ENCODE data around the gene CDK15.

CDK15 gene

DNA sequence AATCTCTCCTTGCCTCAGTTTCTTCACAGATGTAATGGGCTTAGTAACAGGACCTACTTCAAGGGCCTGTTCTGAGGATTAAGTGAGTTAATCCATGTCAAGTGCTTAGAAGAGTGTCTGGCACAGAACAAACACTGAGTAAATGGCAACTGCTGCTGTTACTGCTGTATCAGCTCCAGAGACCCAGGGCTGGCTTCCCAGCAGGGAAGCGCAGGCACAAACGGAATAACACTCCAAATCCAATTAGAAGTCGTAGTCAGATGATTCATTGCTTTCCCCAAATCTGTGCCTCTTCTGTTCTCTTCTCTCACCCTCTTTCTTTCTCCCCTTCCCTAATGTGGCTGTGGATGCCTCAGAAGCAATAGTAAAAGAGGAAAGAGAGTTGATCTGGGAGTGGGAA lies 126.2 kb downstream of the CDK15 start:
- TF ChIP-seq GATA3 (IDR thresholded peaks at IDR 0.05; ENCODE audit: low read depth, low read length): no peak
- TF ChIP-seq GATA2 (IDR thresholded peaks at IDR 0.05; ENCODE audit: low read depth, low read length): no peak

DNA sequence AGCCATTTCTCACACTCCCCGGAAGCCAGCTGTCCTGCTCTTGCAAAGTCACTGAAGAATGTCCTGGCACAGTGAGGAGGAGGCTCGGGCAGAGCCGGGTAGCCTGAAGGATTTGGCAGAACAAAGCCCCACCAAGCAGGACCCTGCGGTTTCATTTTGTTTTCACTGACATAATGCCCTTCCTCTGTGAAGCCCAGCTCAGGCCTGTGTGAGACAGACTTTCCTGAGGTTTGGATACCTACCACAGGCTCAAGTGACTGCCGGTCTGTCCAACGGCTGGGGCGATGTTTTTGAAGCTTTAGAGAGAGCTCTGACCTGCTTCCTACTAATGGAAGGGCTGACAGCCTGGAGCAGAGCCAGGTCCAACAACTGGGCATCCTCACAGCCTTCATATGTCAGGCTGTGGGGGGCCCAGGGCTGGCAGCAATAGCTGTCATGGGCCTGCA lies 127.5 kb downstream of the CDK15 start:
- TF ChIP-seq GATA2 (IDR thresholded peaks at IDR 0.05; ENCODE audit: low read depth, low read length): no peak
- TF ChIP-seq GATA3 (IDR thresholded peaks at IDR 0.05; ENCODE audit: low read depth, low read length): no peak

DNA sequence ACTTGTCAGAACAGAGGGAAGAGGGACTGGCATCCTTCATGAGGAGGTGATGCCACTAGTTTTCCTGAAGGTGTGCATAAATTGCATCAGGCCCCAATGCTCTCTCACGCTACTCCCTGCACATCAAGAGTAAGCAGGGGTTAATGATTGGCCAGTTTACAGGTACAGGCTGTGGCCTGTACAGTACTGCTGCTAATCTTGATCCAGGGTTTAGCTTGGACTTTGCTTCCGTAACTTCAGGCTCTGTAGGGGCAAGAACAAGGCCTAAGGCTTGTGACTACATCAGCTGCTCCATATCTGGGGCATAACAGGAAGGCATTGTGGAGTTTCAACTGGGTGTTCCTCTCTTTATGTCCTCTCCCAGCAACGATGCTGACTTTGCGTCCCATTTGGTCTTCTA lies 130.5 kb downstream of the CDK15 start:
- TF ChIP-seq GATA2 (IDR thresholded peaks at IDR 0.05; ENCODE audit: low read depth, low read length): no peak
- TF ChIP-seq GATA3 (IDR thresholded peaks at IDR 0.05; ENCODE audit: low read depth, low read length): no peak

DNA sequence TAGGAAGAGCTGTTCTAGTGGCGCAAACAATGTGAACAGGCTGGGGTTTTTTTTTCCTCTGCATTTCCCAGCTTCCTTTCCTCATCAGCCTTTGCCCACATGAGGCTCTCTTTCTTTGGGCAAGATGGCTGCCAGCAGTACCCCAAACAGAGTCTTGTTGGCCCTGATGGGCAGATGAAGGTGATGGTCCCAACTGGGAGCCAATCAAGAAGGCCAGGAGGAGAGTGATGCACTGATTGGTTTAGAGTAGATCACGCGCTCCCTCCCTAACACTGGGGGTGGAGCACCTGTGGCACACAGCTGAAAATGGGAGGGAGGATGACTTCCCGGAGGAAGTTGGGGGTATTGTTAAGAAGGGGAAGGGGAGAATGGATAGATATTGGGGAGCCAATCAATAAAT lies 131.0 kb downstream of the CDK15 start:
- no peak for TF ChIP-seq GATA3 (IDR thresholded peaks at IDR 0.05; ENCODE audit: low read depth, low read length)
- no peak for TF ChIP-seq GATA2 (IDR thresholded peaks at IDR 0.05; ENCODE audit: low read depth, low read length)

DNA sequence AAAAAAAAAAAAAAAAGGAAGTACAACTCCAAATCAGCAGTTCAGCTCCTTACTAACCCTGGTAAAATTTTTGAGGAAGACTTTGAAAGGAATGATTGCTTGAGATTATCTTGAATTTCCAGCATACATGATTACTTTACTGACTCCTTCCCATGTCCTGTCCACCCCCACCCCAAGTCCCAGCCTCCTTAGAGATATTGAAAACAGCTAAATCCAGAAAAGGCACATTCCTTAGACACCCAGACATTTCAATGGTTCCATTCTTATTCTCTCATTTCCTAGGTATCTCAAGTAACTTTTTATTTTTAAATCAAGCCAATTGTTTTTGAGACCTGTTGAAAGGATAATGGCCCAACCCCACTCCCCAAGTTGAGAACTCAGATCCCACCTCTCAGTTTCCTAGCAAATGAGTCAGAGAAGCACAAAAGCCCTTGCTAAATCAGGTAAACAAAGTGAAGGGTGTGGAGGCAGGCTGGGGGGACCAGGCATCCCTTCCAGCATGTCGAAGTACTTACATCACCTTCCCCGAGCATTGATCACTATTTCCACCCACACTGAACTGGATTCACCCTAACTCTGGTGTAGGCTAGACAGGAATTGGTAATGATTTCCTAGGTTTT lies 131.9 kb downstream of the CDK15 start:
- TF ChIP-seq GATA3 (IDR thresholded peaks at IDR 0.05; ENCODE audit: low read depth, low read length) (no peak), GATA2 (IDR thresholded peaks at IDR 0.05; ENCODE audit: low read depth, low read length) (no peak)

DNA sequence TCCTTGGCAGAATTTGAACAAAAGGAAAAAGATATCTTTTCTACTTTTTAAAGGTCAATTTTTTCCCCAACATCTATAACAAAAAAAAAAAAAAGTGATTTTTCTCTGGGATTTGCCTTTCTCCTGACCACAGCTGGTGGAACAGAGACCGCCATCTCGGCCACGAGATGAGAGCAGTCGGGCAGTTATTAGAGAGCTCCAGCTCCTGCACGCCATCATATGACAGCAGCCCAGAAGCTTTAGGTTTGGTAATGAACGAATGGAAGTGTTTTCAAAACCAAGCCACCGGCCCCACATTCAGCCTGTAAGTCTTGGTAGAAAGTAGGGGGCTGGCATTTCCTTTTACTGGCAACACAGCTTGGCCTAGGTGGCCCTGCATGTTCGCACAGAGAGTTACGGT lies 132.4 kb downstream of the CDK15 start:
- TF ChIP-seq GATA3 (IDR thresholded peaks at IDR 0.05; ENCODE audit: low read depth, low read length) (no peak), GATA2 (IDR thresholded peaks at IDR 0.05; ENCODE audit: low read depth, low read length) (no peak)

DNA sequence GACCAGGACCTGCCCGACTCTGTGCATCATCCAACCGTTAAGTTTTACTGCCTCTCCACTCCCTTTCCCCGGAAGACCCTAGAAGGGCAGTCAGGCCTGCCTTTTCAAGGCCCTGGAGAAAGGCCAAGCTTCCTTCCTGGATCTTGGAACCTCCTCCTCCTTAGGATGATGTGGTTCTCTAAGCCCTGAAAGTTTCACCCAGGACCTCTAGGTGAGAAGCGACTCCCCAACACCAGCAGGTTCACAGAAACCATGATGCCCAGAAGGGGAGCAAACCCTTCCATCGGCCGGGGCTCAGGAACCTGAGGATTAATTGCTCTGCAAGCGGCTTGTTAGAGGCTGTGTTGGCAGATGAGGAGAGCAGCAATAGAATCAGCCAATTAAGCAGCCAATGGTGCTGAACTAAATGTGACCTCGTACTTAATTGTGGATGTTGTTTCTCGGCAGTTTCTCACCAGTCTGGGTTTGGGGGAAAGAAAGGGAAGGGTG lies 133.2 kb downstream of the CDK15 start:
- TF ChIP-seq GATA2 (IDR thresholded peaks at IDR 0.05; ENCODE audit: low read depth, low read length) (no peak), GATA3 (IDR thresholded peaks at IDR 0.05; ENCODE audit: low read depth, low read length) (no peak)

DNA sequence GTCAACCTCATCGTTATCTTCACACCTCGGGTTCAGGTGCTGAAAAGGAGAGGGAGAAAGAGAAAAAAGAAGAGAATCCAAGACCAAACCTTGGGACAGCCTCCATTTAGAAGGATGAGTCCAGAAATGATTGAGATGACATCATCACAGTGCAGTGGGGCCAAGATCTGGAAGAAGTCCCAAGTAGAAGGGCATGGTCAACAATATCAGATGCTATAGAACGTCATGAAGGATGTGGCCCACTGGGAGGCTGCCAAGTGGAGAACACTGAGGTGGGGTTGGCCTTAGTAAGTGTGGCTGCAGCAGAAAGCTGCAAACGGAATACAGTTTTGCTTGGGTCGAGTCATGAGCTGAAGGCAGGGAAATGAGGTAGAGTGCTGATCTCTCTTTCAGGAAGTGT lies 136.2 kb downstream of the CDK15 start:
- TF ChIP-seq GATA3 (IDR thresholded peaks at IDR 0.05; ENCODE audit: low read depth, low read length) (no peak), GATA2 (IDR thresholded peaks at IDR 0.05; ENCODE audit: low read depth, low read length) (no peak)
